HG03175 (cell line): ENCODE results near the gene TINAGL1.

Experiments
- ATAC-seq: cut with Tn5 transposase; IDR thresholded peaks from one replicate; pipeline ENCODE4 v1.9.1; 2021; ENCODE audit warnings: mild to moderate bottlenecking, moderate library complexity; ENCODE audit not compliant: unreplicated experiment

The TINAGL1 gene

DNA sequence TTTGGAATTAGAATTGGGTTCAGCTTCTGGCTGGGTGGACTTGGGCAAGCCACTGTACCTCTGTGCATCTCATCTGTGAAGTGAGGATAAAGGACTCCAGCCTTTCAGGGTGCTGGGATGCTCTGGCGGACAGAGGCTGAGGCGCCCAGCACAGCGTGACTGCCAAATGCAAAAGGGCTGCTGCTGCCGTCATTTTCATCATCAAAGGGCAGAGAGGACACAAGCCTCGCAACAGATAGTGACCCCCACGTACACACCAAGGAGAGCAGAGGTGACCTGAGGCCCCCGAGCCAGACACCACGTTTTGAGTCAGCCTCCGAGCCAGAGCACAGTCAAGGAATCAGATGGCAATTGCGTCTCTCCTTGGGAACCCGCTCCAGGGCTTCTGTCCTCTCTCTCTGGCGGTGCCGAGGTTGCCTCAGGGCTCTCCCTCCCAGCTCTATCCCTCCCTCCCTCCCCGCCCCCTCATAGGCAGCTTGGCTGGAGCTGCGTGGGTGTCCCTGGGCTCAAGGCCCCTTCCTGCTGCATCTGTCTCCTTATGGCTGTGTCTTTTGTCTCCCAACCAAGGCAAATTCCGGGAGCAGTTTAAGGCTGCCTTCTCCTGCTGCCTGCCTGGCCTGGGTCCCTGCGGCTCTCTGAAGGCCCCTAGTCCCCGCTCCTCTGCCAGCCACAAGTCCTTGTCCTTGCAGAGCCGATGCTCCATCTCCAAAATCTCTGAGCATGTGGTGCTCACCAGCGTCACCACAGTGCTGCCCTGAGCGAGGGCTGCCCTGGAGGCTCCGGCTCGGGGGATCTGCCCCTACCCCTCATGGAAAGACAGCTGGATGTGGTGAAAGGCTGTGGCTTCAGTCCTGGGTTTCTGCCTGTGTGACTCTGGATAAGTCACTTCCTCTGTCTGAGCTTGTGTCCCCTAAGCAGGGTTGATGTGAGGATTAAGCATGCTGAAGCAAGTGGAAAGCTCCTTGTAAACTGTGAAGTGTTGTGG is 50.2 kb downstream of the TINAGL1 start:
- ATAC-seq = no peak

DNA sequence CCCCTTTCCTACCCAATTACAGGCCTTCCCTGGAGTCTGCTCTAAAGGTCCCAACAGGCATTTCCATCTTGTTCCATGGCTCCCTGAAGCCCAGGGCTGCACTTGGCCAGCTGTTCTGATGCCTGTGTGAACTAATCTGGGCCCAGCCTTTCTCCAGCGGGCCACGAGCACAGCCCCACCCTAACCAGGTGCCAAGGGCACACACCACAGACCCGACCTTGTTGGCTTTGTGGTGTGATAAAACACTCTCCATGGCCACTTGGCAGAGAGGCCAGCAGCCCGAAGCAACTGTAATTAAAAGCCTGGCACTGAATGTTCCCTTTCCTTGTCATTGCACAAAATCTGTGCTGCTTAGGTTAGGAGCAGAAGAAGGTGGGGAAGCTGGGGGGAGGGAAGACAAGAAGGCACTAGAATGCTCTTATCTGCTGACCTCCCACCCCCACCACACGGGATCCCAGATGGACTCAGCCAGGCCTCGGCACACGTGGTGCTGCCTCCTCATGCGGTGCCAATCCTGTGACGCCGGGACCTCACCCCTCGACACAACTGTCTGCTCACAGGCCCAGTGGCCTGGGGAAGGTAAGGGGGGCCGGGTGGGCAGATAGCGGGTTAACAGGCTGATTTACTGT is 51.1 kb downstream of the TINAGL1 start:
- ATAC-seq = no peak

DNA sequence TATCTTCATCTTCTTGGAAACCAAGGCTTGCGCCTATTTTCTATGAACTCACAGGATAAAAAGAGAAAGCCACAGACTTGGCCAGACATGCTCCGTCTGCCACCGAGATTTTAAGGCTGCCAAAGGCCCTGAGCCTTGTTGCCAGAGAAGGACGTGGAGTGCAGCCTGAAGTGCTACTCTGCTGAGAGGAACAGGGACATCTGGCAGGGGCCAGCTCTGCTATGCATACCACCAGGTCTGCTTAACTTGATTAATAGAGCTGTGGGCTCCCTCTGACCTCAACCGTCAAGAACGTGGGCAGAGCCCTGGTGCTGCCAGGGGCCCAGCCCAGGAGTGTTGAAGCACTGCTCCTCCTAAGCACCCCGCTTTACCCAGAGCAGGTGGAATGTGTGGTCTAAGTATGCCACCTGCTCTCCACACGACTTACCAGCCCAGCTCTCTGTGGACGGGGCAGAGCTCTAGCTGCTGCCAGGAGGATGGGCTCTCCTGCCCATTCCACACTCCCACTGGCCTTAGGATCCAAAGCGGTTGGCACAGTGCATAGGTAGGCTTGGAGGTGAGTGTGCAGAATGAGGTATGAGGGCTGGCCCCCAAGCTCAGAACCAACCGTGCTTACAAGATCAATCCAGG is 51.7 kb downstream of the TINAGL1 start:
- no peak for ATAC-seq

DNA sequence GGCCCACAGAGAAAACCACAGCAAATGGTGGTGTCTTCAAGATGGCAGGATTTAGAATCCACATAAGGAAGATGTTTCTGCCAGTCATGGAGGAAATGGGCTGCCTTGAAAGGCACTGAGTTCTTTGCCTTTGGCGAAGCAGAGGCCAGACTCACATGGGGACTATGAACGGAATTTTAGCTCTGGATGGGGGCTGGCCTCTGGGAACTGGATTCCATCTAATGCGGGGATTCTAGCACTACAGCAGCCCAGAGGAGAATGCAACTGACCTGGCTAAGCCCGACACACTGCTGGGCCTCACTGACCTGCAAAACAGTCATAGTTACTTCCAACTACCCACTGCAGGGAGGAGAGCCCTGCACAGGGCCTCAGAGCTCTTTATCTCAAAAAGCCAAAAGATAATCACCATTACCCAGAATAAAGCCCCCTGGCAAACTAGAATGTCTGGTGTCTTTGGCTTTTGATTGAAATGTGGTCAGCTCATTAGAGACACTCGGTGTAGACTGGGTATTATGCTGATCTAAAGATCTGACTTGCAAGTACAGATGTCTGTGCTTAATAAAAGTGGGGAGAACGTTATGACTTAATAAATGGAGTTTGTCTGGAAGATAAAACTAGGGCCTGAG is 52.7 kb downstream of the TINAGL1 start:
- no peak for ATAC-seq

DNA sequence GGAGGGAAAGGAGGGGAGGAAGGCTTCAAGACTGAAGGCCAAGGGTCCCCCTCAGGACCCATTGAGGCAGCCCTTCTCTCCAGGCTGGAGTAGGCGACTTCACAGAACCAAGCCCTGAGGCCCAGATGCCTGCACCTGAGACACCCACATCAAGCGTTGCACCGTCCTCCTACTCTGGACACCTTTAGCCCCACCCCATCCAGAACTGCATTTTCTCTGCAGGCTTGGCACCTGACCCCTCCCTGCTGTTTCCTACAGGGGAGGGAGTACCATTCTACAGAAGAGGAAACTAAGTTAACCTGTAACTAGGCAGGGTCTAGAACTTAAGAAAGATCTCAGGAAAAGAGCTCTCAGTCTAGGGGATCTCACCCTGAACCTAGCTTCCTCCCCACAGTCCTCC is 56.3 kb downstream of the TINAGL1 start:
- ATAC-seq = no peak

DNA sequence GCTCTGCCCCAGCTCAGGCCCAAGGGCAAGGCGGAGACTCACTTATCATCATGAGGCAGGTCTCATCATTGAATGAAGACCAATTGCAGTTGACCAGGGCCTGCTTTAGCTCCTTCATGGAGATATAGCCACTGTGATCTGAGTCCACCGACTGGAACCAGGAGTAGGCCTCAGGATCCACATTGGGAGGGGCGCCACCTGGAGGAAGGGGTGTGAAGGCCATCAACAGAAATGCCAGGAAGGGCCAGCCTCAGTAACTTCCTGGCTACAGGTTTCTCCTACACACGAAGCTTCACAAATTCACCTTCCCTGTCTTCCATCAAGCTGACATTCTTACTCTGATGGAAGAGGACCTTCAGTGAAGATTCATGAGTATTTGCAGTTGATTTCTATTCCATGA is 56.8 kb downstream of the TINAGL1 start:
- ATAC-seq = no peak
